SK-N-SH treated with all-trans-retinoic acid at 6 μM for 48 hours (cell line): ENCODE measurements around the gene PTTG1.

Experiments used
- ATAC-seq: fragments of 200-7000 bp; cut with Tn5 transposase; 3 replicates; pipeline ENCODE4 v1.9.1; 2020; ENCODE audit warnings: mild to moderate bottlenecking, moderate library complexity
- ARNTL ChIP-seq: fragments of 450-650 bp; formaldehyde crosslinking; IDR thresholded peaks from 2 replicates; pipeline ENCODE4 v1.5.0; 2020; ENCODE audit warnings: low read depth, mild to moderate bottlenecking, moderate library complexity, borderline replicate concordance
- BACH2 ChIP-seq: fragments of 250-450 bp; sonication (Bioruptor Pico); IDR thresholded peaks from 2 replicates; pipeline ENCODE4 v1.9.0; 2021; ENCODE audit warnings: mild to moderate bottlenecking, borderline replicate concordance
- CSDC2 ChIP-seq: fragments of 250-450 bp; sonication (Bioruptor Pico); IDR thresholded peaks from 2 replicates; pipeline ENCODE4 v1.5.0; 2020; ENCODE audit warnings: mild to moderate bottlenecking, moderate library complexity
- ESRRG ChIP-seq: fragments of 250-450 bp; sonication (Bioruptor Pico); IDR thresholded peaks from 2 replicates; pipeline ENCODE4 v1.6.1; 2021; ENCODE audit warnings: mild to moderate bottlenecking
- GLIS3 ChIP-seq: fragments of 250-450 bp; sonication (Bioruptor Pico); IDR thresholded peaks from 2 replicates; pipeline ENCODE4 v1.5.0; 2020; ENCODE audit warnings: mild to moderate bottlenecking, moderate library complexity
- ISL1 ChIP-seq: fragments of 250-450 bp; sonication (Bioruptor Pico); IDR thresholded peaks from 2 replicates; pipeline ENCODE4 v2.1.2; 2022; ENCODE audit warnings: mild to moderate bottlenecking, moderate library complexity
- OSR1 ChIP-seq: fragments of 250-450 bp; sonication (Bioruptor Pico); IDR thresholded peaks from 2 replicates; pipeline ENCODE4 v1.8.0; 2022; ENCODE audit warnings: moderate library complexity, mild to moderate bottlenecking, inconsistent platforms
- PPARA ChIP-seq: fragments of 250-450 bp; sonication (Bioruptor Pico); IDR thresholded peaks from 2 replicates; pipeline ENCODE4 v1.5.0; 2020; ENCODE audit warnings: mild to moderate bottlenecking, borderline replicate concordance
- RARB ChIP-seq: fragments of 250-450 bp; sonication (Bioruptor Pico); IDR thresholded peaks from 2 replicates; pipeline ENCODE4 v1.8.0; 2021; ENCODE audit warnings: mild to moderate bottlenecking, moderate library complexity
- SNAI2 ChIP-seq: fragments of 250-450 bp; sonication (Bioruptor Pico); IDR thresholded peaks from 2 replicates; pipeline ENCODE4 v1.5.0; 2020; ENCODE audit warnings: mild to moderate bottlenecking, moderate library complexity
- TCF4 ChIP-seq: fragments of 250-450 bp; sonication (Bioruptor Pico); IDR thresholded peaks from 2 replicates; pipeline ENCODE4 v1.8.0; 2021; ENCODE audit warnings: mild to moderate bottlenecking, moderate library complexity, borderline replicate concordance
- TOX ChIP-seq: fragments of 250-450 bp; sonication (Bioruptor Pico); IDR thresholded peaks from 2 replicates; pipeline ENCODE4 v1.8.0; 2021; ENCODE audit warnings: mild to moderate bottlenecking, moderate library complexity, borderline replicate concordance
- ZC3H10 ChIP-seq: fragments of 250-450 bp; sonication (Bioruptor Pico); IDR thresholded peaks from 2 replicates; pipeline ENCODE4 v1.5.1; 2021; ENCODE audit warnings: mild to moderate bottlenecking, moderate library complexity
- ZFP3 ChIP-seq: fragments of 250-450 bp; sonication (Bioruptor Pico); IDR thresholded peaks from 2 replicates; pipeline ENCODE4 v1.5.0; 2020; ENCODE audit warnings: mild to moderate bottlenecking, moderate library complexity
- ZFP30 ChIP-seq: fragments of 450-650 bp; formaldehyde crosslinking; IDR thresholded peaks from 2 replicates; pipeline ENCODE4 v1.5.0; 2022; ENCODE audit warnings: mild to moderate bottlenecking, moderate library complexity
- ZNF70 ChIP-seq: fragments of 450-650 bp; formaldehyde crosslinking; IDR thresholded peaks from 2 replicates; pipeline ENCODE4 v1.5.0; 2020; ENCODE audit warnings: mild to moderate bottlenecking, moderate library complexity
- ZNF8 ChIP-seq: fragments of 450-650 bp; formaldehyde crosslinking; IDR thresholded peaks from 2 replicates; pipeline ENCODE4 v1.5.0; 2020; ENCODE audit warnings: mild to moderate bottlenecking, moderate library complexity
- TF ChIP-seq, protein P1 (sequence below): fragments of 250-450 bp; sonication (Bioruptor Pico); IDR thresholded peaks from 2 replicates; pipeline ENCODE4 v1.5.0; 2020; ENCODE audit warnings: mild to moderate bottlenecking, moderate library complexity
- TF ChIP-seq, protein P2 (sequence below): fragments of 250-450 bp; sonication (Bioruptor Pico); IDR thresholded peaks from 2 replicates; pipeline ENCODE4 v1.8.0; 2020; ENCODE audit warnings: mild to moderate bottlenecking, moderate library complexity, borderline replicate concordance
- TF ChIP-seq, protein P3 (sequence below): fragments of 250-450 bp; sonication (Bioruptor Pico); IDR thresholded peaks from 2 replicates; pipeline ENCODE4 v1.5.1; 2021; ENCODE audit warnings: mild to moderate bottlenecking, moderate library complexity
- TF ChIP-seq, protein P4 (sequence below): fragments of 250-450 bp; sonication (Bioruptor Pico); IDR thresholded peaks from 2 replicates; pipeline ENCODE4 v1.5.1; 2020; ENCODE audit warnings: low read depth, mild to moderate bottlenecking, moderate library complexity
- TF ChIP-seq, protein P5 (sequence below): fragments of 250-450 bp; sonication (Bioruptor Pico); IDR thresholded peaks from 2 replicates; pipeline ENCODE4 v1.8.0; 2021; ENCODE audit warnings: low read depth, mild to moderate bottlenecking, moderate library complexity, borderline replicate concordance

PTTG1 gene

DNA sequence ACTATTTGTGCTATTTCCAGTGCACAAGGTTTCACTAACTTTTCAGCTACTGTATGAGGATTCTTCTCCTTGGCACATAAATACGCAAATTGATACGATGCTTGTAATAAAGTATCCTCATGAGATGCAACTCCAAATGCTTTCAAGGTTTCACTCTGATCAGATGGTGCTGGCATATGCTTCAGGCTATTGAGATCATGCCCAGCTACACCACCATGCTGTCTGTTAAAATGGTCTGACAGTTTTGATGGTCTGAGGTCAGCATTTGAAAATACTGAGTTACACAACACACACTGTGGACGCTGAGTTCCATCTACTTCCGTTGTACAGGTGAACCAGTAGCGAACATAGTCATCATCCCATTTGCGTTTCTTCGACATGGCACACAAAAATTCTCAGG, 26.5 kb upstream of the PTTG1 start:
- ATAC-seq: no peak
- TF ChIP-seq ARNTL (CRISPR knock-in tag): no peak
- TF ChIP-seq TCF4: no peak
- TF ChIP-seq, protein P1, sequence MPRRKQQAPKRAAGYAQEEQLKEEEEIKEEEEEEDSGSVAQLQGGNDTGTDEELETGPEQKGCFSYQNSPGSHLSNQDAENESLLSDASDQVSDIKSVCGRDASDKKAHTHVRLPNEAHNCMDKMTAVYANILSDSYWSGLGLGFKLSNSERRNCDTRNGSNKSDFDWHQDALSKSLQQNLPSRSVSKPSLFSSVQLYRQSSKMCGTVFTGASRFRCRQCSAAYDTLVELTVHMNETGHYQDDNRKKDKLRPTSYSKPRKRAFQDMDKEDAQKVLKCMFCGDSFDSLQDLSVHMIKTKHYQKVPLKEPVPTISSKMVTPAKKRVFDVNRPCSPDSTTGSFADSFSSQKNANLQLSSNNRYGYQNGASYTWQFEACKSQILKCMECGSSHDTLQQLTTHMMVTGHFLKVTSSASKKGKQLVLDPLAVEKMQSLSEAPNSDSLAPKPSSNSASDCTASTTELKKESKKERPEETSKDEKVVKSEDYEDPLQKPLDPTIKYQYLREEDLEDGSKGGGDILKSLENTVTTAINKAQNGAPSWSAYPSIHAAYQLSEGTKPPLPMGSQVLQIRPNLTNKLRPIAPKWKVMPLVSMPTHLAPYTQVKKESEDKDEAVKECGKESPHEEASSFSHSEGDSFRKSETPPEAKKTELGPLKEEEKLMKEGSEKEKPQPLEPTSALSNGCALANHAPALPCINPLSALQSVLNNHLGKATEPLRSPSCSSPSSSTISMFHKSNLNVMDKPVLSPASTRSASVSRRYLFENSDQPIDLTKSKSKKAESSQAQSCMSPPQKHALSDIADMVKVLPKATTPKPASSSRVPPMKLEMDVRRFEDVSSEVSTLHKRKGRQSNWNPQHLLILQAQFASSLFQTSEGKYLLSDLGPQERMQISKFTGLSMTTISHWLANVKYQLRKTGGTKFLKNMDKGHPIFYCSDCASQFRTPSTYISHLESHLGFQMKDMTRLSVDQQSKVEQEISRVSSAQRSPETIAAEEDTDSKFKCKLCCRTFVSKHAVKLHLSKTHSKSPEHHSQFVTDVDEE (CRISPR knock-in tag): no peak
- TF ChIP-seq ZNF70 (CRISPR knock-in tag): no peak
- no peak for TF ChIP-seq GLIS3
- TF ChIP-seq, protein P2, sequence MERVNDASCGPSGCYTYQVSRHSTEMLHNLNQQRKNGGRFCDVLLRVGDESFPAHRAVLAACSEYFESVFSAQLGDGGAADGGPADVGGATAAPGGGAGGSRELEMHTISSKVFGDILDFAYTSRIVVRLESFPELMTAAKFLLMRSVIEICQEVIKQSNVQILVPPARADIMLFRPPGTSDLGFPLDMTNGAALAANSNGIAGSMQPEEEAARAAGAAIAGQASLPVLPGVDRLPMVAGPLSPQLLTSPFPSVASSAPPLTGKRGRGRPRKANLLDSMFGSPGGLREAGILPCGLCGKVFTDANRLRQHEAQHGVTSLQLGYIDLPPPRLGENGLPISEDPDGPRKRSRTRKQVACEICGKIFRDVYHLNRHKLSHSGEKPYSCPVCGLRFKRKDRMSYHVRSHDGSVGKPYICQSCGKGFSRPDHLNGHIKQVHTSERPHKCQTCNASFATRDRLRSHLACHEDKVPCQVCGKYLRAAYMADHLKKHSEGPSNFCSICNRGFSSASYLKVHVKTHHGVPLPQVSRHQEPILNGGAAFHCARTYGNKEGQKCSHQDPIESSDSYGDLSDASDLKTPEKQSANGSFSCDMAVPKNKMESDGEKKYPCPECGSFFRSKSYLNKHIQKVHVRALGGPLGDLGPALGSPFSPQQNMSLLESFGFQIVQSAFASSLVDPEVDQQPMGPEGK (CRISPR knock-in tag): no peak
- no peak for TF ChIP-seq ZNF8 (CRISPR knock-in tag)
- no peak for TF ChIP-seq OSR1 (CRISPR knock-in tag)
- no peak for TF ChIP-seq ZFP3
- TF ChIP-seq, protein P3, sequence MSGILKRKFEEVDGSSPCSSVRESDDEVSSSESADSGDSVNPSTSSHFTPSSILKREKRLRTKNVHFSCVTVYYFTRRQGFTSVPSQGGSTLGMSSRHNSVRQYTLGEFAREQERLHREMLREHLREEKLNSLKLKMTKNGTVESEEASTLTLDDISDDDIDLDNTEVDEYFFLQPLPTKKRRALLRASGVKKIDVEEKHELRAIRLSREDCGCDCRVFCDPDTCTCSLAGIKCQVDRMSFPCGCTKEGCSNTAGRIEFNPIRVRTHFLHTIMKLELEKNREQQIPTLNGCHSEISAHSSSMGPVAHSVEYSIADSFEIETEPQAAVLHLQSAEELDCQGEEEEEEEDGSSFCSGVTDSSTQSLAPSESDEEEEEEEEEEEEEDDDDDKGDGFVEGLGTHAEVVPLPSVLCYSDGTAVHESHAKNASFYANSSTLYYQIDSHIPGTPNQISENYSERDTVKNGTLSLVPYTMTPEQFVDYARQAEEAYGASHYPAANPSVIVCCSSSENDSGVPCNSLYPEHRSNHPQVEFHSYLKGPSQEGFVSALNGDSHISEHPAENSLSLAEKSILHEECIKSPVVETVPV (CRISPR knock-in tag): no peak
- no peak for TF ChIP-seq RARB (CRISPR knock-in tag)
- TF ChIP-seq ESRRG (CRISPR knock-in tag): no peak
- no peak for TF ChIP-seq TOX (CRISPR knock-in tag)
- TF ChIP-seq, protein P4, sequence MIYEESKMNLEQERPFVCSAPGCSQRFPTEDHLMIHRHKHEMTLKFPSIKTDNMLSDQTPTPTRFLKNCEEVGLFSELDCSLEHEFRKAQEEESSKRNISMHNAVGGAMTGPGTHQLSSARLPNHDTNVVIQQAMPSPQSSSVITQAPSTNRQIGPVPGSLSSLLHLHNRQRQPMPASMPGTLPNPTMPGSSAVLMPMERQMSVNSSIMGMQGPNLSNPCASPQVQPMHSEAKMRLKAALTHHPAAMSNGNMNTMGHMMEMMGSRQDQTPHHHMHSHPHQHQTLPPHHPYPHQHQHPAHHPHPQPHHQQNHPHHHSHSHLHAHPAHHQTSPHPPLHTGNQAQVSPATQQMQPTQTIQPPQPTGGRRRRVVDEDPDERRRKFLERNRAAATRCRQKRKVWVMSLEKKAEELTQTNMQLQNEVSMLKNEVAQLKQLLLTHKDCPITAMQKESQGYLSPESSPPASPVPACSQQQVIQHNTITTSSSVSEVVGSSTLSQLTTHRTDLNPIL: no peak
- no peak for TF ChIP-seq ZFP30
- TF ChIP-seq BACH2 (CRISPR knock-in tag): no peak
- no peak for TF ChIP-seq ISL1 (CRISPR knock-in tag)
- TF ChIP-seq, all 23 proteins: peak for 0

DNA sequence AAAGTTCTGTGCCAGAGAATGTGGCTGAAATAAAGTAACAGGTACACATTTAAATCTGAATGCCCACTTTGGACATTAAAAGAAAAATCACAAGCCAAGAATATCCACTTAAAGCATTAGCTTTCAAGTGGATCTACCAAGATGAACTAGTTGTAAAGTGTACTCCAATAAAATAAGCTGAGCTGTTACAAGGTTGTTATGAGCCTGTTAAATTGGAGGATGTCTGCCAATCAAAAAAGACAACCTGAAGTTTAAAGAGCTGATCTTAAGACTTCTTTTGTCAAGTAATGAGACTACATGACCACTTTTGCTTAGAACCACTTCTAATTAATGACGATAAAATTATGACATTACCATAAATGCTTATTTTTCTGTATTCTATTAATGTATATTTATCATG, 24.2 kb upstream of the PTTG1 start:
- no peak for ATAC-seq
- no peak for TF ChIP-seq TCF4
- TF ChIP-seq, protein P1 (CRISPR knock-in tag): no peak
- TF ChIP-seq, protein P2 (CRISPR knock-in tag): no peak
- TF ChIP-seq, protein P5, sequence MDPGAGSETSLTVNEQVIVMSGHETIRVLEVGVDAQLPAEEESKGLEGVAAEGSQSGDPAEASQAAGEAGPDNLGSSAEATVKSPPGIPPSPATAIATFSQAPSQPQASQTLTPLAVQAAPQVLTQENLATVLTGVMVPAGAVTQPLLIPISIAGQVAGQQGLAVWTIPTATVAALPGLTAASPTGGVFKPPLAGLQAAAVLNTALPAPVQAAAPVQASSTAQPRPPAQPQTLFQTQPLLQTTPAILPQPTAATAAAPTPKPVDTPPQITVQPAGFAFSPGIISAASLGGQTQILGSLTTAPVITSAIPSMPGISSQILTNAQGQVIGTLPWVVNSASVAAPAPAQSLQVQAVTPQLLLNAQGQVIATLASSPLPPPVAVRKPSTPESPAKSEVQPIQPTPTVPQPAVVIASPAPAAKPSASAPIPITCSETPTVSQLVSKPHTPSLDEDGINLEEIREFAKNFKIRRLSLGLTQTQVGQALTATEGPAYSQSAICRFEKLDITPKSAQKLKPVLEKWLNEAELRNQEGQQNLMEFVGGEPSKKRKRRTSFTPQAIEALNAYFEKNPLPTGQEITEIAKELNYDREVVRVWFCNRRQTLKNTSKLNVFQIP (CRISPR knock-in tag): no peak
- TF ChIP-seq ZC3H10: no peak
- TF ChIP-seq SNAI2 (CRISPR knock-in tag): no peak
- TF ChIP-seq OSR1 (CRISPR knock-in tag): no peak
- no peak for TF ChIP-seq ZNF70 (CRISPR knock-in tag)
- no peak for TF ChIP-seq TOX (CRISPR knock-in tag)
- TF ChIP-seq GLIS3: no peak
- no peak for TF ChIP-seq PPARA (CRISPR knock-in tag)
- TF ChIP-seq ARNTL (CRISPR knock-in tag): no peak
- no peak for TF ChIP-seq CSDC2 (CRISPR knock-in tag)
